Uterus (tissue), 2 donors: ENCODE results near the gene RALGAPB.

Experiments used
- POLR2A ChIP-seq, 2 donors: fragments of 450-650 bp; IDR thresholded peaks; one replicate each; pipeline ENCODE4 v1.6.1; 2016; ENCODE audit warnings: antibody characterized with exemption in 2 of 2, mild to moderate bottlenecking in 1 of 2, moderate library complexity in 1 of 2
- TF ChIP-seq, protein P1 (sequence below), 4 experiments: fragments of 200-600 bp in 2 of 4; fragments of 450-650 bp in 2 of 4; sonication (generic) in 2 of 4; IDR thresholded peaks; one replicate each; pipeline ENCODE4 v1.5.1; 2016 to 2019; ENCODE audit warnings: antibody characterized with exemption in 4 of 4, mild to moderate bottlenecking in 2 of 4, moderate library complexity in 1 of 4

DNA sequence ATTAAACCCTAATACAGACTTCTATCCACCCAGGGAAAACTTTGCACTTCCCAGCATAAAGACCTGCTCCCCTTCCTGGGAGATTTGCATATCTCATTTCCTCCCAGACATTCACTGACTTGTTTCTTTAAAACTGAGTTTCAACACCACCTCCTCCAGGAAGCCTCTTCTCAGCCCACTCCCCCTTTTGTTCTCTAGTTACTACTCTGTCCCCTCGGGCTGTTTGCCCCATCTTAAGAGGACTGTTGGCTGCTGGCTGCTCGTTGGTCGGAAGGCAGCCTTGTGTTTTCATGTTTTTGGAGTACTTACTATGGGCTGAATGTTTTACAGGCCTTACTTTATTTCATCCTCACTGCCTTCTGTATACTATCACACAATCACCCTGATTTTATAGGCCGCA, 135.5 kb downstream of the RALGAPB start:
- TF ChIP-seq, protein P1, sequence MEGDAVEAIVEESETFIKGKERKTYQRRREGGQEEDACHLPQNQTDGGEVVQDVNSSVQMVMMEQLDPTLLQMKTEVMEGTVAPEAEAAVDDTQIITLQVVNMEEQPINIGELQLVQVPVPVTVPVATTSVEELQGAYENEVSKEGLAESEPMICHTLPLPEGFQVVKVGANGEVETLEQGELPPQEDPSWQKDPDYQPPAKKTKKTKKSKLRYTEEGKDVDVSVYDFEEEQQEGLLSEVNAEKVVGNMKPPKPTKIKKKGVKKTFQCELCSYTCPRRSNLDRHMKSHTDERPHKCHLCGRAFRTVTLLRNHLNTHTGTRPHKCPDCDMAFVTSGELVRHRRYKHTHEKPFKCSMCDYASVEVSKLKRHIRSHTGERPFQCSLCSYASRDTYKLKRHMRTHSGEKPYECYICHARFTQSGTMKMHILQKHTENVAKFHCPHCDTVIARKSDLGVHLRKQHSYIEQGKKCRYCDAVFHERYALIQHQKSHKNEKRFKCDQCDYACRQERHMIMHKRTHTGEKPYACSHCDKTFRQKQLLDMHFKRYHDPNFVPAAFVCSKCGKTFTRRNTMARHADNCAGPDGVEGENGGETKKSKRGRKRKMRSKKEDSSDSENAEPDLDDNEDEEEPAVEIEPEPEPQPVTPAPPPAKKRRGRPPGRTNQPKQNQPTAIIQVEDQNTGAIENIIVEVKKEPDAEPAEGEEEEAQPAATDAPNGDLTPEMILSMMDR (IDR thresholded peaks at IDR 0.05), result no peak
- TF ChIP-seq POLR2A (IDR thresholded peaks at IDR 0.05), result no peak
